ENCODE results near the gene OTUD7B. TPM values are rescaled to one million over a fixed set of nuclear protein-coding genes. Genes with fewer than 3 reads are reported as not detected.

OTUD7B gene
- total and polyA plus RNA-seq, 9 of the 15 experiments (the other 6 are each of a cell fraction or from before 2014, with no cell fraction given): 0.96 to 18.8 (median 7.4) TPM

DNA sequence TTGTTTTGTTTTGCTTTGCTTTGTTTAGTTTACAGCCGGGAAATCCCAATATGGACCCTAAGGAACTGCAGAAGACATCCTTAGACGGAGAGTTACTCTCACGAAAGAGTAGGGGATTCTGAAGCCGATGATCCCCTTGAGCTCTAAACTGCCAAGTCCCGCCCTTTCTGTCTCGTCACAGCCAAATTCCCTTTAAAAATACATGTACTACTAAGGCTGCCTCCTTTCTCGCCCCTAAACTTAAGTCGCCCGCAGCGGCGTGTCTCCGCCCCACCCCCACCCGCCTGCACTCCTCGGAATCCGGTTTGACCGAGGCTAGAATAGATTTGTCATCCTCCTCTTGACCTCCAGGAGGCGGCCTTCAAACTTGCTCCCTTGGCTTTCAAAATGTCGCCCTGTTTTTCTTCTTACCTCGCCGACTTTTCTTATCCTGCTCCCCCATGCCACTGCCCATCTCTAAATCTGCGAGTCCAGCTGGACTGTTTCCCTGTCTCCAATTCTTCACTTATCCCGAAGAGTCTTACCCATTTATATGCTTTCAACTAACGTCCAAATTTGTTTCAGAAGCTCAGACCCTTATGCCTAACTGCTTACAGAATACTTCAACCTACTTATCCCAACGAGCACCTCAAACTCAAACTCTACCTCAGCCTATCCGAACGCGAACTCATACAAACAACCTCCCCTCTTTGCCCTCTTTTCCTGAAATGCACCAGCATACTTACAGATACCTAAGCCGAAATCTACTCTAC is 122.1 kb downstream of the OTUD7B start (continued):
- no peak for TF ChIP-seq HNRNPK (IDR thresholded peaks at IDR 0.05; ENCODE audit: low read depth, low read length, poor library complexity, severe bottlenecking)
- TF ChIP-seq, protein P1, sequence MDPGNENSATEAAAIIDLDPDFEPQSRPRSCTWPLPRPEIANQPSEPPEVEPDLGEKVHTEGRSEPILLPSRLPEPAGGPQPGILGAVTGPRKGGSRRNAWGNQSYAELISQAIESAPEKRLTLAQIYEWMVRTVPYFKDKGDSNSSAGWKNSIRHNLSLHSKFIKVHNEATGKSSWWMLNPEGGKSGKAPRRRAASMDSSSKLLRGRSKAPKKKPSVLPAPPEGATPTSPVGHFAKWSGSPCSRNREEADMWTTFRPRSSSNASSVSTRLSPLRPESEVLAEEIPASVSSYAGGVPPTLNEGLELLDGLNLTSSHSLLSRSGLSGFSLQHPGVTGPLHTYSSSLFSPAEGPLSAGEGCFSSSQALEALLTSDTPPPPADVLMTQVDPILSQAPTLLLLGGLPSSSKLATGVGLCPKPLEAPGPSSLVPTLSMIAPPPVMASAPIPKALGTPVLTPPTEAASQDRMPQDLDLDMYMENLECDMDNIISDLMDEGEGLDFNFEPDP (CRISPR knock-in tag; IDR thresholded peaks at IDR 0.05): no peak
- peak; percentile 96 for TF ChIP-seq NFRKB (IDR thresholded peaks at IDR 0.05; ENCODE audit: low read depth)
- TF ChIP-seq SP2 (IDR thresholded peaks at IDR 0.05; ENCODE audit: extremely low read depth, low read depth, low read length, poor library complexity, severe bottlenecking): no peak
- TF ChIP-seq KLF1 (tag; IDR thresholded peaks at IDR 0.05): no peak
- TF ChIP-seq OTX1 (CRISPR knock-in tag; IDR thresholded peaks at IDR 0.05): no peak
- no peak; the same call in 1 of the 2 replicates for TF ChIP-seq TEAD2 (tag; IDR thresholded peaks at IDR 0.05)
- TF ChIP-seq ZBTB8A (IDR thresholded peaks at IDR 0.05; ENCODE audit: partially characterized antibody): no peak
- TF ChIP-seq U2AF1 (optimal IDR thresholded peaks at IDR 0.05; ENCODE audit: low read depth, low read length): peak; percentile 67
- no peak for TF ChIP-seq YBX1 (IDR thresholded peaks at IDR 0.05)
- TF ChIP-seq, protein P2, sequence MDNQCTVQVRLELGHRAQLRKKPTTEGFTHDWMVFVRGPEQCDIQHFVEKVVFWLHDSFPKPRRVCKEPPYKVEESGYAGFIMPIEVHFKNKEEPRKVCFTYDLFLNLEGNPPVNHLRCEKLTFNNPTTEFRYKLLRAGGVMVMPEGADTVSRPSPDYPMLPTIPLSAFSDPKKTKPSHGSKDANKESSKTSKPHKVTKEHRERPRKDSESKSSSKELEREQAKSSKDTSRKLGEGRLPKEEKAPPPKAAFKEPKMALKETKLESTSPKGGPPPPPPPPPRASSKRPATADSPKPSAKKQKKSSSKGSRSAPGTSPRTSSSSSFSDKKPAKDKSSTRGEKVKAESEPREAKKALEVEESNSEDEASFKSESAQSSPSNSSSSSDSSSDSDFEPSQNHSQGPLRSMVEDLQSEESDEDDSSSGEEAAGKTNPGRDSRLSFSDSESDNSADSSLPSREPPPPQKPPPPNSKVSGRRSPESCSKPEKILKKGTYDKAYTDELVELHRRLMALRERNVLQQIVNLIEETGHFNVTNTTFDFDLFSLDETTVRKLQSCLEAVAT (IDR thresholded peaks at IDR 0.05): peak; percentile 83
- TF ChIP-seq HNRNPH1 (optimal IDR thresholded peaks at IDR 0.05; ENCODE audit: low read depth, low read length): no peak
- TF ChIP-seq ZNF551 (CRISPR knock-in tag; IDR thresholded peaks at IDR 0.05): no peak
- no peak for TF ChIP-seq RHOXF2B (CRISPR knock-in tag; conservative IDR thresholded peaks at IDR 0.05)
- TF ChIP-seq, protein P3, sequence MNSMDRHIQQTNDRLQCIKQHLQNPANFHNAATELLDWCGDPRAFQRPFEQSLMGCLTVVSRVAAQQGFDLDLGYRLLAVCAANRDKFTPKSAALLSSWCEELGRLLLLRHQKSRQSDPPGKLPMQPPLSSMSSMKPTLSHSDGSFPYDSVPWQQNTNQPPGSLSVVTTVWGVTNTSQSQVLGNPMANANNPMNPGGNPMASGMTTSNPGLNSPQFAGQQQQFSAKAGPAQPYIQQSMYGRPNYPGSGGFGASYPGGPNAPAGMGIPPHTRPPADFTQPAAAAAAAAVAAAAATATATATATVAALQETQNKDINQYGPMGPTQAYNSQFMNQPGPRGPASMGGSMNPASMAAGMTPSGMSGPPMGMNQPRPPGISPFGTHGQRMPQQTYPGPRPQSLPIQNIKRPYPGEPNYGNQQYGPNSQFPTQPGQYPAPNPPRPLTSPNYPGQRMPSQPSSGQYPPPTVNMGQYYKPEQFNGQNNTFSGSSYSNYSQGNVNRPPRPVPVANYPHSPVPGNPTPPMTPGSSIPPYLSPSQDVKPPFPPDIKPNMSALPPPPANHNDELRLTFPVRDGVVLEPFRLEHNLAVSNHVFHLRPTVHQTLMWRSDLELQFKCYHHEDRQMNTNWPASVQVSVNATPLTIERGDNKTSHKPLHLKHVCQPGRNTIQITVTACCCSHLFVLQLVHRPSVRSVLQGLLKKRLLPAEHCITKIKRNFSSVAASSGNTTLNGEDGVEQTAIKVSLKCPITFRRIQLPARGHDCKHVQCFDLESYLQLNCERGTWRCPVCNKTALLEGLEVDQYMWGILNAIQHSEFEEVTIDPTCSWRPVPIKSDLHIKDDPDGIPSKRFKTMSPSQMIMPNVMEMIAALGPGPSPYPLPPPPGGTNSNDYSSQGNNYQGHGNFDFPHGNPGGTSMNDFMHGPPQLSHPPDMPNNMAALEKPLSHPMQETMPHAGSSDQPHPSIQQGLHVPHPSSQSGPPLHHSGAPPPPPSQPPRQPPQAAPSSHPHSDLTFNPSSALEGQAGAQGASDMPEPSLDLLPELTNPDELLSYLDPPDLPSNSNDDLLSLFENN (IDR thresholded peaks at IDR 0.05; ENCODE audit: low read depth in 2 of 2, low read length in 2 of 2): no peak
- TF ChIP-seq, protein P4, sequence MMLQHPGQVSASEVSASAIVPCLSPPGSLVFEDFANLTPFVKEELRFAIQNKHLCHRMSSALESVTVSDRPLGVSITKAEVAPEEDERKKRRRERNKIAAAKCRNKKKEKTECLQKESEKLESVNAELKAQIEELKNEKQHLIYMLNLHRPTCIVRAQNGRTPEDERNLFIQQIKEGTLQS (IDR thresholded peaks at IDR 0.05): no peak
- TF ChIP-seq, protein P4 (CRISPR knock-in tag; conservative IDR thresholded peaks at IDR 0.05): no peak; the same call in 1 of the 2 replicates
- TF ChIP-seq KLF6 (CRISPR knock-in tag; IDR thresholded peaks at IDR 0.05; ENCODE audit: borderline replicate concordance): no peak
- TF ChIP-seq MED1 (CRISPR knock-in tag; IDR thresholded peaks at IDR 0.05; ENCODE audit: borderline replicate concordance): no peak
- TF ChIP-seq SRSF1 (IDR thresholded peaks at IDR 0.05; ENCODE audit: low read depth, low read length): no peak

All from K562 (cell line).